Tibial nerve (tissue), 4 donors: ENCODE results near the gene URB1.
"Not testable (repeated sequence)": the region's sequence is repeated elsewhere in the genome, so short reads cannot be mapped to it uniquely, and the experiment has no call there.

ENCODE experiments used
- EP300 ChIP-seq, 2 donors: sonication (generic); formaldehyde crosslinking; IDR thresholded peaks; one replicate each; pipeline ENCODE4 v1.6.1; 2017; ENCODE audit warnings: antibody characterized with exemption in 2 of 2, mild to moderate bottlenecking in 1 of 2
- POLR2A ChIP-seq, 2 donors: fragments of 450-650 bp; IDR thresholded peaks; one replicate each; pipeline ENCODE4 v1.6.1; 2017; ENCODE audit warnings: antibody characterized with exemption in 2 of 2, mild to moderate bottlenecking in 2 of 2, moderate library complexity in 2 of 2
- TF ChIP-seq, protein P1 (sequence below), 5 experiments: fragments of 200-600 bp in 3 of 5; fragments of 450-650 bp in 2 of 5; sonication (generic) in 3 of 5; IDR thresholded peaks; one replicate each; pipeline ENCODE4 v1.5.1; 2016 to 2019; ENCODE audit warnings: antibody characterized with exemption in 5 of 5, mild to moderate bottlenecking in 3 of 5, moderate library complexity in 2 of 5

DNA sequence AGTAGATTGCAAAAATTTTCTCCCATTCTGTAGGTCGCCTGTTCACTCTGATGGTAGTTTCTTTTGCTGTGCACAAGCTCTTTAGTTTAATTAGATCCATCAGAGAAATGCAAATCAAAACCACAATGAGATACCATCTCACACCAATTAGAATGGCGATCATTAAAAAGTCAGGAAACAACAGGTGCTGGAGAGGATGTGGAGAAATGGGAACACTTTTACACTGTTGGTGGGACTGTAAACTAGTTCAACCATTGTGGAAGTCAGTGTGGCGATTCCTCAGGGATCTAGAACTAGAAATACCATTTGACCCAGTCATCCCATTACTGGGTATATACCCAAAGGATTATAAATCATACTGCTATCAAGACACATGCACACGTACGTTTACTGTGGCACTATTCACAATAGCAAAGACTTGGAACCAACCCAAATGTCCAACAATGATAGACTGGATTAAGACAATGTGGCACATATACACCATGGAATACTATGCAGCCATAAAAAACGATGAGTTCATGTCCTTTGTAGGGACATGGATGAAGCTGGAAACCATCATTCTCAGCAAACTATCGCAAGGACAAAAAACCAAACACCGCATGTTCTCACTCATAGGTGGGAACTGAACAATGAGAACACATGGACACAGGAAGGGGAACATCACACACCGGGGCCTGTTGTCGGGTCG lies 2.1 kb downstream of the URB1 start:
- TF ChIP-seq, protein P1, sequence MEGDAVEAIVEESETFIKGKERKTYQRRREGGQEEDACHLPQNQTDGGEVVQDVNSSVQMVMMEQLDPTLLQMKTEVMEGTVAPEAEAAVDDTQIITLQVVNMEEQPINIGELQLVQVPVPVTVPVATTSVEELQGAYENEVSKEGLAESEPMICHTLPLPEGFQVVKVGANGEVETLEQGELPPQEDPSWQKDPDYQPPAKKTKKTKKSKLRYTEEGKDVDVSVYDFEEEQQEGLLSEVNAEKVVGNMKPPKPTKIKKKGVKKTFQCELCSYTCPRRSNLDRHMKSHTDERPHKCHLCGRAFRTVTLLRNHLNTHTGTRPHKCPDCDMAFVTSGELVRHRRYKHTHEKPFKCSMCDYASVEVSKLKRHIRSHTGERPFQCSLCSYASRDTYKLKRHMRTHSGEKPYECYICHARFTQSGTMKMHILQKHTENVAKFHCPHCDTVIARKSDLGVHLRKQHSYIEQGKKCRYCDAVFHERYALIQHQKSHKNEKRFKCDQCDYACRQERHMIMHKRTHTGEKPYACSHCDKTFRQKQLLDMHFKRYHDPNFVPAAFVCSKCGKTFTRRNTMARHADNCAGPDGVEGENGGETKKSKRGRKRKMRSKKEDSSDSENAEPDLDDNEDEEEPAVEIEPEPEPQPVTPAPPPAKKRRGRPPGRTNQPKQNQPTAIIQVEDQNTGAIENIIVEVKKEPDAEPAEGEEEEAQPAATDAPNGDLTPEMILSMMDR (IDR thresholded peaks at IDR 0.05): not testable (repeated sequence)
- not testable (repeated sequence) for TF ChIP-seq EP300, POLR2A (IDR thresholded peaks at IDR 0.05)
